ENCODE results near the gene FAM124A.

DNA sequence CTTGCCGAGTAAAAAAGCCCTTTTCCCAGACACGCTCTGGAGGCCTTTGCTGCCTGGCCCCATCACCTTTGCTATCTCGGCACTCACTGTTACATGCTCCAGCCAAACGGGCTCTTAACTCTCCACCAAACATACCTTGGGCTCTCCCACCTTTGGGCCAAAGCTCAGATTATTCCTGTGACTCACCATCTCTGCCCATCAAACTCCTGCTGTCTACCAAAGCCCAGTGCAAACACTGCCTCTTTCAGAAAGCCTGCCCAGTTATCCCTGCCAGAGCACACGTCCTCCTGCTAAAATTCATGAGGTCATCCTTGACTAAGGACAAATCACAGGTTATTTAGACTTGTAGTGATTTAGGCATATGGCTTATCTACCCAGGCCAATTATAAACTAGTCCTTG, 69.1 kb downstream of the FAM124A start:
- TF ChIP-seq, protein P1, sequence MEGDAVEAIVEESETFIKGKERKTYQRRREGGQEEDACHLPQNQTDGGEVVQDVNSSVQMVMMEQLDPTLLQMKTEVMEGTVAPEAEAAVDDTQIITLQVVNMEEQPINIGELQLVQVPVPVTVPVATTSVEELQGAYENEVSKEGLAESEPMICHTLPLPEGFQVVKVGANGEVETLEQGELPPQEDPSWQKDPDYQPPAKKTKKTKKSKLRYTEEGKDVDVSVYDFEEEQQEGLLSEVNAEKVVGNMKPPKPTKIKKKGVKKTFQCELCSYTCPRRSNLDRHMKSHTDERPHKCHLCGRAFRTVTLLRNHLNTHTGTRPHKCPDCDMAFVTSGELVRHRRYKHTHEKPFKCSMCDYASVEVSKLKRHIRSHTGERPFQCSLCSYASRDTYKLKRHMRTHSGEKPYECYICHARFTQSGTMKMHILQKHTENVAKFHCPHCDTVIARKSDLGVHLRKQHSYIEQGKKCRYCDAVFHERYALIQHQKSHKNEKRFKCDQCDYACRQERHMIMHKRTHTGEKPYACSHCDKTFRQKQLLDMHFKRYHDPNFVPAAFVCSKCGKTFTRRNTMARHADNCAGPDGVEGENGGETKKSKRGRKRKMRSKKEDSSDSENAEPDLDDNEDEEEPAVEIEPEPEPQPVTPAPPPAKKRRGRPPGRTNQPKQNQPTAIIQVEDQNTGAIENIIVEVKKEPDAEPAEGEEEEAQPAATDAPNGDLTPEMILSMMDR (IDR thresholded peaks at IDR 0.05; ENCODE audit: low read depth, low read length) = no peak
- TF ChIP-seq EZH2phosphoT487 (IDR thresholded peaks at IDR 0.05; ENCODE audit: low read depth) = no peak

Data from OCI-LY3 (cell line).